ENCODE measurements around the gene AP1B1. TPM values are rescaled to one million over a fixed set of nuclear protein-coding genes. Genes with fewer than 3 reads are reported as not detected.

Gene AP1B1
- total and polyA plus RNA-seq, 2 donors (not counting 1 experiment from before 2014, with no cell fraction given): 44.1 to 45.6 TPM

GRCh38 chr22:29311464-29312217, 76.7 kb downstream of the AP1B1 start:
- TF ChIP-seq EZH2 (IDR thresholded peaks at IDR 0.05; ENCODE audit: low read length, missing control alignments): no peak
- no peak for TF ChIP-seq CTCF (conservative IDR thresholded peaks at IDR 0.05 in 1 of 2, IDR thresholded peaks at IDR 0.05 in 1 of 2; ENCODE audit: low read depth in 1 of 2, low read length in 2 of 2)
- Histone ChIP-seq H2AFZ (ENCODE audit: low read length) (no peak overlapping the region), H3K36me3 (ENCODE audit: control insufficient read depth, insufficient read depth, low read length) (peaks cover 8% of the 10 kb centered on the region), H4K20me1 (ENCODE audit: control insufficient read depth, extremely low read depth, insufficient read depth, low read length) (no peaks in the 10 kb centered on the region), H3K4me1 (ENCODE audit: control insufficient read depth, extremely low read depth, insufficient read depth, low read length) (peaks cover 17% of the 10 kb centered on the region), H3K9me3 (ENCODE audit: control insufficient read depth, insufficient read depth, low read depth, low read length) (no peaks in the 10 kb centered on the region), H3K27ac (ENCODE audit: insufficient read depth, low read length) (peak overlapping the region; percentile 76), H3K4me2 (ENCODE audit: extremely low read depth, insufficient read depth, low read length) (peak overlapping the region; percentile 64), H3K79me2 (ENCODE audit: control insufficient read depth, insufficient read depth, low read length) (peaks cover 14% of the 10 kb centered on the region), H3K9ac (ENCODE audit: insufficient read depth, low read length) (peak overlapping the region; percentile 61), H3K27me3 (ENCODE audit: control insufficient read depth, insufficient read depth, low read length) (peaks cover 30% of the 10 kb centered on the region), H3K4me3 (replicated peaks in 1 of 4; ENCODE audit: control extremely low read depth in 1 of 4, insufficient read depth in 1 of 4, low read depth in 3 of 4, low read length in 4 of 4) (peak overlapping the region in 1 of 4 experiments; percentile 40)
- DNase-seq (ENCODE audit: low read depth in 2 of 2): no peak

GRCh38 chr22:29310863-29311339, 77.5 kb downstream of the AP1B1 start:
- H3K9ac ChIP-seq (ENCODE audit: insufficient read depth, low read length): peak overlapping the region; percentile 61
- no peak overlapping the region for H2AFZ ChIP-seq (ENCODE audit: low read length)
- DNase-seq (ENCODE audit: low read depth in 2 of 2): peak; percentile 96 to 97
- H3K36me3 ChIP-seq (ENCODE audit: control insufficient read depth, insufficient read depth, low read length): peaks cover 8% of the 10 kb centered on the region
- no peaks in the 10 kb centered on the region for H4K20me1 ChIP-seq (ENCODE audit: control insufficient read depth, extremely low read depth, insufficient read depth, low read length)
- H3K4me1 ChIP-seq (ENCODE audit: control insufficient read depth, extremely low read depth, insufficient read depth, low read length): peaks cover 17% of the 10 kb centered on the region
- H3K4me2 ChIP-seq (ENCODE audit: extremely low read depth, insufficient read depth, low read length): peak overlapping the region; percentile 64
- no peaks in the 10 kb centered on the region for H3K9me3 ChIP-seq (ENCODE audit: control insufficient read depth, insufficient read depth, low read depth, low read length)
- peak overlapping the region in 1 of 4 experiments; percentile 40 for H3K4me3 ChIP-seq (replicated peaks in 1 of 4; ENCODE audit: control extremely low read depth in 1 of 4, insufficient read depth in 1 of 4, low read depth in 3 of 4, low read length in 4 of 4)
- no peak for TF ChIP-seq CTCF (conservative IDR thresholded peaks at IDR 0.05 in 1 of 2, IDR thresholded peaks at IDR 0.05 in 1 of 2; ENCODE audit: low read depth in 1 of 2, low read length in 2 of 2)
- TF ChIP-seq EZH2 (IDR thresholded peaks at IDR 0.05; ENCODE audit: low read length, missing control alignments): no peak
- peaks cover 23% of the 10 kb centered on the region for H3K27me3 ChIP-seq (ENCODE audit: control insufficient read depth, insufficient read depth, low read length)
- H3K79me2 ChIP-seq (ENCODE audit: control insufficient read depth, insufficient read depth, low read length): peaks cover 14% of the 10 kb centered on the region
- peak overlapping the region; percentile 76 for H3K27ac ChIP-seq (ENCODE audit: insufficient read depth, low read length)

- H3K4me2 ChIP-seq (ENCODE audit: extremely low read depth, insufficient read depth, low read length): no peak overlapping the region
- H3K4me3 ChIP-seq (replicated peaks in 1 of 4; ENCODE audit: control extremely low read depth in 1 of 4, insufficient read depth in 1 of 4, low read depth in 3 of 4, low read length in 4 of 4): no peak overlapping the region
- H3K36me3 ChIP-seq (ENCODE audit: control insufficient read depth, insufficient read depth, low read length): peaks cover 8% of the 10 kb centered on the region
- H3K27me3 ChIP-seq (ENCODE audit: control insufficient read depth, insufficient read depth, low read length): peaks cover 18% of the 10 kb centered on the region
- H4K20me1 ChIP-seq (ENCODE audit: control insufficient read depth, extremely low read depth, insufficient read depth, low read length): no peaks in the 10 kb centered on the region
- H3K9me3 ChIP-seq (ENCODE audit: control insufficient read depth, insufficient read depth, low read depth, low read length): no peaks in the 10 kb centered on the region
- H3K79me2 ChIP-seq (ENCODE audit: control insufficient read depth, insufficient read depth, low read length): peaks cover 14% of the 10 kb centered on the region
- TF ChIP-seq EZH2 (IDR thresholded peaks at IDR 0.05; ENCODE audit: low read length, missing control alignments): no peak
- TF ChIP-seq CTCF (conservative IDR thresholded peaks at IDR 0.05 in 1 of 2, IDR thresholded peaks at IDR 0.05 in 1 of 2; ENCODE audit: low read depth in 1 of 2, low read length in 2 of 2): no peak
- peaks cover 17% of the 10 kb centered on the region for H3K4me1 ChIP-seq (ENCODE audit: control insufficient read depth, extremely low read depth, insufficient read depth, low read length)
- peak overlapping the region; percentile 33 for H3K9ac ChIP-seq (ENCODE audit: insufficient read depth, low read length)
- H3K27ac ChIP-seq (ENCODE audit: insufficient read depth, low read length): peak overlapping the region; percentile 74
- DNase-seq (ENCODE audit: low read depth in 2 of 2): no peak
- H2AFZ ChIP-seq (ENCODE audit: low read length): no peak overlapping the region
Observed at GRCh38 chr22:29310065-29310862, 78.1 kb downstream of the AP1B1 start.
